Activated B cell treated with CpG ODN at 0.5 μM for 24 hours (primary cell): Measurements from ENCODE around the gene LARP4B. TPM values are rescaled to one million over a fixed set of nuclear protein-coding genes. Genes with fewer than 3 reads are reported as not detected.

Source experiments
- ATAC-seq: fragments of 200-7000 bp; cut with Tn5 transposase; one replicate; pipeline ENCODE4 v1.10.0; 2021; ENCODE audit warnings: low read depth, mild to moderate bottlenecking, moderate library complexity
- CTCF ChIA-PET: fragments of 350-600 bp; sonication (Branson Sonifier 250); formaldehyde crosslinking; loops from one replicate; lab custom pipeline; 2021; ENCODE audit warnings: antibody characterized with exemption; lab: Charles Lee
- POLR2A ChIA-PET: fragments of 350-600 bp; sonication (Branson Sonifier 250); formaldehyde crosslinking; loops from one replicate; lab custom pipeline; 2021; ENCODE audit warnings: antibody characterized with exemption; lab: Charles Lee
- DNase-seq: peaks from one replicate; pipeline ENCODE4 v3.0.0; 2022
- H3K27ac Mint-ChIP-seq: one replicate; pipeline ENCODE4 v1.8.0; 2020; ENCODE audit warnings: mixed read lengths
- H3K27me3 Mint-ChIP-seq: one replicate; pipeline ENCODE4 v1.8.0; 2021; ENCODE audit warnings: mixed read lengths
- H3K36me3 Mint-ChIP-seq: one replicate; pipeline ENCODE4 v1.8.0; 2021; ENCODE audit warnings: low read depth, mixed read lengths
- H3K4me1 Mint-ChIP-seq: one replicate; pipeline ENCODE4 v1.8.0; 2021; ENCODE audit warnings: mixed read lengths
- H3K4me3 Mint-ChIP-seq: one replicate; pipeline ENCODE4 v1.8.0; 2020; ENCODE audit warnings: mild to moderate bottlenecking, mixed read lengths
- H3K9me3 Mint-ChIP-seq: one replicate; pipeline ENCODE4 v1.8.0; 2020; ENCODE audit warnings: mixed read lengths
- intact Hi-C: fragments of 100-400 bp; cut with micrococcal nuclease; formaldehyde crosslinking; loops from one replicate; pipeline ENCODE4 v1.15.1; 2024
- total RNA-seq: library from RNA; stranded (reverse); gene quantifications from 2 replicates; pipeline ENCODE4 v1.2.3, GENCODE V29; 2022
- TF ChIP-seq, protein P1 (sequence below): fragments of 200-600 bp; IDR thresholded peaks from one replicate; pipeline ENCODE4 v1.8.0; 2022; ENCODE audit warnings: antibody characterized with exemption, mild to moderate bottlenecking

LARP4B gene
- total RNA-seq, 1 donor from 2014 or later, result 103 TPM

DNA sequence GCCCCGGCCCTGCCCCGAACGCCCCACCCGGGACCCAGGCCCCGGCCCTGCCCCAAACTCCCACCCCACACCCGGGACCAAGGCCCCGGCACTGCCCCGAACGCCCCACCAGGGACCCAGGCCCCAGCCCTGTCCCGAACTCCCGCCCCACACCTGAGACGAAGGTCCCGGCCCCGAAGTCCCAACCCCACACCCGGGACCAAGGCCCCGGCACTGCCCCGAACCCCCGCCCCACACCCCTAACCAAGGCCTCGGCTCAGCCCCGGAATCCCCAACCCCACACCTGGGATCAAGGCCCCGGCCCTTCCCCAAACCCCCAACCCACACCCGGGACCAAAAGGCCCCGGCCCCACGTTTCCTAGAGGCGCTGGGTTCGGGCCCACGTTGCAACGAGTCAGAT lies 1.1 kb upstream of the LARP4B start:
- Mint-ChIP-seq H3K27ac (peak overlapping the region; percentile 61), H3K9me3 (no peaks in the 10 kb centered on the region), H3K36me3 (peaks cover 7% of the 10 kb centered on the region), H3K27me3 (peaks cover 8% of the 10 kb centered on the region), H3K4me3 (peak overlapping the region; percentile 72), H3K4me1 (peaks cover 40% of the 10 kb centered on the region)
- intact Hi-C loops, result no loop called here
- TF ChIP-seq, protein P1, sequence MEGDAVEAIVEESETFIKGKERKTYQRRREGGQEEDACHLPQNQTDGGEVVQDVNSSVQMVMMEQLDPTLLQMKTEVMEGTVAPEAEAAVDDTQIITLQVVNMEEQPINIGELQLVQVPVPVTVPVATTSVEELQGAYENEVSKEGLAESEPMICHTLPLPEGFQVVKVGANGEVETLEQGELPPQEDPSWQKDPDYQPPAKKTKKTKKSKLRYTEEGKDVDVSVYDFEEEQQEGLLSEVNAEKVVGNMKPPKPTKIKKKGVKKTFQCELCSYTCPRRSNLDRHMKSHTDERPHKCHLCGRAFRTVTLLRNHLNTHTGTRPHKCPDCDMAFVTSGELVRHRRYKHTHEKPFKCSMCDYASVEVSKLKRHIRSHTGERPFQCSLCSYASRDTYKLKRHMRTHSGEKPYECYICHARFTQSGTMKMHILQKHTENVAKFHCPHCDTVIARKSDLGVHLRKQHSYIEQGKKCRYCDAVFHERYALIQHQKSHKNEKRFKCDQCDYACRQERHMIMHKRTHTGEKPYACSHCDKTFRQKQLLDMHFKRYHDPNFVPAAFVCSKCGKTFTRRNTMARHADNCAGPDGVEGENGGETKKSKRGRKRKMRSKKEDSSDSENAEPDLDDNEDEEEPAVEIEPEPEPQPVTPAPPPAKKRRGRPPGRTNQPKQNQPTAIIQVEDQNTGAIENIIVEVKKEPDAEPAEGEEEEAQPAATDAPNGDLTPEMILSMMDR, result no peak
- CTCF ChIA-PET, result no interaction called here
- no peak for ATAC-seq
- DNase-seq, result no peak
- POLR2A ChIA-PET, result interaction anchor here (0.8 to 4.2 kb wide), 4 partner anchors 12 to 116 kb away, joined by 3 to 45 read pairs (median 20); partner anchors contain the start of genes GTPBP4 and IDI1

DNA sequence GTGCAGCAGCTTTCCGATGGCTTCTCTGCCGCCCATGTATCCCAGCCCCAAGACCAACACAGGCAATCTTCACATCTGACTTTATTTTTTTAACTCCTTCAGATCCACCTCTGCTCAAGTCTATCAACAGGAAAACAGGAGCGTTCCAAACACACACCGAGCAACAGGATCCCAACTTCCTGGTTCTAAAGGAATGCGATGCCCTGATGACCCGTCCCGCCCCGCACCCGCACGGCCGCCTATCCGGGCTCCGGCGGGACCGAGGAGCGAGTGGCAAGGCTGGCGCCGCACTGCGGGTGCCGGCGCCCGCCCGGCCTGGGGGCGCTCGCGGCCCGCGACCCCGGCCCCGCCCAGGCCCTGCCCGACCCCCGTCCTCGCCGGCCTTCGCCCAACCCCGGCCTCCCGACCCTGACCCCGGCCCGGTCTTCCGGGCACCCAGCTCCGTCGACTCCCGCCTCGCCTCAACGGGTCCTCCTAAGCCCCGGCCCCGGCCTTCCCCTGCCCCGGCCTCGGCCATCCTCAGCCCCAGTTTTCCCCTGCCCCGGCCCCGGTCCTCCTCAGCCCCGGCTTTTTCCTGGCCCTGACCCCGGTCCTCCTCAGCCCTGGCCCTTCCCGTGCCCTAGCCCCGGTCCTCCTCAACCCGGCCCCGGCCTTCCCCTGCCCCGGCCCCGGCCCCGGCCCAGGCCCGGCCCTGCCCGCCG lies 730 bp downstream of the LARP4B start:
- peak; percentile 46 for DNase-seq
- ChIA-PET POLR2A (interaction anchor here (0.7 to 4.2 kb wide), 13 partner anchors 11 to 127 kb away, joined by 3 to 45 read pairs (median 4); partner anchors contain the start of genes GTPBP4, IDI1 and WDR37), CTCF (interaction anchor here (0.5 kb wide), 1 partner anchor 79 kb away, joined by 3 read pairs; no protein-coding TSS in a partner anchor)
- Mint-ChIP-seq H3K4me1 (peaks cover 49% of the 10 kb centered on the region), H3K9me3 (no peaks in the 10 kb centered on the region), H3K4me3 (peak overlapping the region; percentile 89), H3K27me3 (peaks cover 2% of the 10 kb centered on the region), H3K36me3 (peaks cover 18% of the 10 kb centered on the region), H3K27ac (peak overlapping the region; percentile 87)
- TF ChIP-seq, protein P1, result no peak
- no peak for ATAC-seq
- intact Hi-C loops, result loop anchor here (1.0 to 2.0 kb wide), 5 partner anchors 58 to 796 kb away; partner anchors contain the start of genes GTPBP4, IDI1, WDR37 and ZMYND11

DNA sequence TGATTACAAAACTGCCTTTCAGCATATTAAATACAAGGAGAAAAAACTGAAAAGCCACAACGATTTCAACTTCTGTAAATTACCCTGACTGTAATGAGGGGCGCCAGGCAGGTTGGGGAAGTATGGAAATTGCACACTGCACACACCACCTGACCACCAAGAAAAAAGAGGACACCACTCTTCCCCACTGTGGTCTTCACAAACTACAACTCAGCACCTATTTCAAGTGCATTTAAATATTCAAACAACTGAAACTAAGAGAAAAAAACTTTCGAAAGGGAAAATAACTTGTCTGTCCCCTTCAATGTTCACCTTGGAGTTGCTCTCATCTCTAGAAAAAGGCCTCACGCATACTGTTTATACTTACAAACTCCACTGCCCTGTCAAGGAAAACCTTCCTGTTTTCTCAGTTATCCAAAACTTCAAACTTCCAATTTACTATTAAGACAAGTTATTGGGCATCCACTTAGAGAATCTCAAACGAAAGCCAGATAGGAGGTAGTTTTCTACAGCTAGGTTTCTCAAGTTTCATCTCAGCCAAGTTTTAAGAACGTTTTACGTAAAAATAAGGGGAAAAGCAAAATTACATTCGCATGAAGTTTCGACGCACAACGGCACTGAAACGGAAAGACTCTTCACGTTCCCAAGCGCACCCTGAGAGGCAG lies 1.4 kb downstream of the LARP4B start:
- intact Hi-C loops, result loop anchor here (2.0 kb wide), 2 partner anchors 77 to 795 kb away; partner anchors contain the start of gene ZMYND11
- CTCF ChIA-PET, result interaction anchor here (0.5 kb wide), 1 partner anchor 78 kb away, joined by 3 read pairs; no protein-coding TSS in a partner anchor

DNA sequence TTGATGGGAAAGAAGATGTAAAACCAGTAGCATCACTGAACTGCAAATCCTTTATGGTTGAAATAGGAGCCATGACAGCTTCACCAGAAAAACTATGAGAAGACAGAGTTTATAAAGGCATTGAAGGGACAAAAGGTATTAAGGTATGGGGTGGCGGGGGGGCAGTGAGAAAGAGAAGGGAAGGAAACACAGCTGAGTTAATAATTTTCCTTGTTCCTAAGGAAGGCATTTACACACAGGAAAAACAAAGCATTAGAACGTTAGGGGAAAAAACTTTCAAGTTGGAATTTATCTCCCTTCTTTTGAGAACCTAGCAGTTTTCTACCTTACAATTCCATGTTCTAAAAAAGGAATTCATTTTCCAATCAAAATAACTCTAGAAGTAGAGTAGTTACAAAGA lies 4.4 kb downstream of the LARP4B start:
- DNase-seq (no peak), ATAC-seq (no peak)
- Mint-ChIP-seq H3K4me3 (no peak overlapping the region), H3K27me3 (no peaks in the 10 kb centered on the region), H3K9me3 (no peaks in the 10 kb centered on the region), H3K27ac (no peak overlapping the region), H3K4me1 (peaks cover 61% of the 10 kb centered on the region), H3K36me3 (peaks cover 37% of the 10 kb centered on the region)
- ChIA-PET CTCF (no interaction called here), POLR2A (no interaction called here)
- intact Hi-C loops, result no loop called here
- TF ChIP-seq, protein P1, result no peak

More for the DNA sequence above, 1.4 kb downstream of the LARP4B start:
- Mint-ChIP-seq H3K4me3 (peak overlapping the region; percentile 89), H3K27ac (peak overlapping the region; percentile 87), H3K36me3 (peaks cover 20% of the 10 kb centered on the region), H3K4me1 (peaks cover 49% of the 10 kb centered on the region), H3K9me3 (no peaks in the 10 kb centered on the region), H3K27me3 (no peaks in the 10 kb centered on the region)
- TF ChIP-seq, protein P1, result no peak
- POLR2A ChIA-PET, result interaction anchor here (0.6 to 4.2 kb wide), 6 partner anchors 11 to 119 kb away, joined by 3 to 45 read pairs (median 6); partner anchors contain the start of genes GTPBP4 and IDI1
- ATAC-seq (no peak), DNase-seq (no peak)
